22Rv1 (cell line): Measurements from ENCODE around the gene NPFFR1.

ENCODE experiments used
- CTCF ChIP-seq: fragments of 450-650 bp; IDR thresholded peaks from 2 replicates; pipeline ENCODE4 v1.5.1; 2017; ENCODE audit warnings: mild to moderate bottlenecking
- ZFX ChIP-seq: fragments of 450-650 bp; IDR thresholded peaks from 2 replicates; pipeline ENCODE4 v1.6.1; 2017; ENCODE audit warnings: antibody characterized with exemption, borderline replicate concordance

- TF ChIP-seq CTCF (no peak), ZFX (no peak)
These were observed 38.4 kb upstream of the NPFFR1 start for GRCh38 chr10:70321897-70322890.
